Stimulated activated effector memory CD8-positive, alpha-beta T cell treated with anti-CD3 and anti-CD28 coated beads, Interleukin-12 subunit alpha, Interleukin-12 subunit beta, amount 100 ng/mL, for 72 hours (primary cell): ENCODE results near the gene DNER.

Experiments
- ATAC-seq: fragments of 150-1000 bp; cut with Tn5 transposase; 2 replicates; pipeline ENCODE4 v1.10.0; 2021
- DNase-seq, 2 donors: peaks; one replicate each; pipeline ENCODE4 v3.0.0; 2021 to 2022; ENCODE audit warnings: low spot score in 2 of 2
- H3K27ac Mint-ChIP-seq: one replicate; pipeline ENCODE4 v1.8.0; 2022; ENCODE audit warnings: mild to moderate bottlenecking, mixed read lengths
- H3K36me3 Mint-ChIP-seq: one replicate; pipeline ENCODE4 v1.8.0; 2022; ENCODE audit warnings: mild to moderate bottlenecking, mixed read lengths
- H3K4me1 Mint-ChIP-seq: one replicate; pipeline ENCODE4 v1.8.0; 2022; ENCODE audit warnings: mixed read lengths
- H3K4me3 Mint-ChIP-seq: one replicate; pipeline ENCODE4 v1.8.0; 2022; ENCODE audit warnings: mild to moderate bottlenecking, mixed read lengths
- H3K9me3 Mint-ChIP-seq: one replicate; pipeline ENCODE4 v1.8.0; 2022; ENCODE audit warnings: mixed read lengths

DNER gene

GRCh38 chr2:229451852-229452251, 262.5 kb downstream of the DNER start:
- Mint-ChIP-seq H3K27ac (no peak overlapping the region), H3K4me1 (no peaks in the 10 kb centered on the region), H3K9me3 (no peaks in the 10 kb centered on the region), H3K4me3 (no peak overlapping the region), H3K36me3 (no peaks in the 10 kb centered on the region)
- no peak for ATAC-seq
- no peak for DNase-seq

GRCh38 chr2:229447227-229447626, 267.1 kb downstream of the DNER start:
- ATAC-seq (no peak), DNase-seq (no peak)
- Mint-ChIP-seq H3K4me1 (no peaks in the 10 kb centered on the region), H3K36me3 (no peaks in the 10 kb centered on the region), H3K27ac (no peak overlapping the region), H3K9me3 (no peaks in the 10 kb centered on the region), H3K4me3 (no peak overlapping the region)

- Mint-ChIP-seq H3K9me3 (no peaks in the 10 kb centered on the region), H3K4me3 (no peak overlapping the region), H3K36me3 (no peaks in the 10 kb centered on the region), H3K4me1 (no peaks in the 10 kb centered on the region), H3K27ac (no peak overlapping the region)
- ATAC-seq (no peak), DNase-seq (no peak)
These were observed 268.0 kb downstream of the DNER start for GRCh38 chr2:229446350-229446749.

- Mint-ChIP-seq H3K9me3 (peaks cover 4% of the 10 kb centered on the region), H3K36me3 (no peaks in the 10 kb centered on the region), H3K4me3 (no peak overlapping the region), H3K27ac (no peak overlapping the region), H3K4me1 (no peaks in the 10 kb centered on the region)
- ATAC-seq (no peak), DNase-seq (no peak)
These were observed 268.7 kb downstream of the DNER start for GRCh38 chr2:229445501-229446211.

GRCh38 chr2:229445019-229445418, 269.3 kb downstream of the DNER start:
- DNase-seq: no peak
- Mint-ChIP-seq H3K9me3 (peaks cover 4% of the 10 kb centered on the region), H3K36me3 (no peaks in the 10 kb centered on the region), H3K4me1 (no peaks in the 10 kb centered on the region), H3K27ac (no peak overlapping the region), H3K4me3 (no peak overlapping the region)
- no peak for ATAC-seq

- H3K36me3 Mint-ChIP-seq: no peaks in the 10 kb centered on the region
- no peaks in the 10 kb centered on the region for H3K4me1 Mint-ChIP-seq
- ATAC-seq: no peak
- H3K9me3 Mint-ChIP-seq: peaks cover 4% of the 10 kb centered on the region
- no peak overlapping the region for H3K4me3 Mint-ChIP-seq
- H3K27ac Mint-ChIP-seq: no peak overlapping the region
- no peak for DNase-seq
These were observed 270.6 kb downstream of the DNER start for GRCh38 chr2:229443546-229444268.

- no peak overlapping the region for H3K27ac Mint-ChIP-seq
- no peak for ATAC-seq
- no peak overlapping the region for H3K4me3 Mint-ChIP-seq
- no peaks in the 10 kb centered on the region for H3K36me3 Mint-ChIP-seq
- peaks cover 4% of the 10 kb centered on the region for H3K9me3 Mint-ChIP-seq
- no peak for DNase-seq
- H3K4me1 Mint-ChIP-seq: no peaks in the 10 kb centered on the region
These were observed 271.2 kb downstream of the DNER start for GRCh38 chr2:229443141-229443540.

GRCh38 chr2:229438430-229439159, 275.8 kb downstream of the DNER start:
- H3K4me1 Mint-ChIP-seq: no peaks in the 10 kb centered on the region
- DNase-seq: no peak
- no peak overlapping the region for H3K27ac Mint-ChIP-seq

GRCh38 chr2:229437467-229437866, 276.9 kb downstream of the DNER start:
- Mint-ChIP-seq H3K36me3 (no peaks in the 10 kb centered on the region), H3K4me3 (no peak overlapping the region), H3K9me3 (peaks cover 4% of the 10 kb centered on the region), H3K4me1 (no peaks in the 10 kb centered on the region), H3K27ac (no peak overlapping the region)
- DNase-seq: no peak
- ATAC-seq: no peak

More at GRCh38 chr2:229438430-229439159, 275.8 kb downstream of the DNER start:
- Mint-ChIP-seq H3K9me3 (peaks cover 4% of the 10 kb centered on the region), H3K4me3 (no peak overlapping the region), H3K36me3 (no peaks in the 10 kb centered on the region)
- no peak for ATAC-seq

- H3K9me3 Mint-ChIP-seq: no peaks in the 10 kb centered on the region
- ATAC-seq (no peak), DNase-seq (no peak)
- H3K27ac Mint-ChIP-seq: no peak overlapping the region
- no peaks in the 10 kb centered on the region for H3K4me1 Mint-ChIP-seq
- H3K4me3 Mint-ChIP-seq: no peak overlapping the region
- H3K36me3 Mint-ChIP-seq: no peaks in the 10 kb centered on the region
These were observed 280.2 kb downstream of the DNER start for GRCh38 chr2:229434187-229434586.

- no peak for ATAC-seq
- Mint-ChIP-seq H3K4me3 (no peak overlapping the region), H3K36me3 (no peaks in the 10 kb centered on the region), H3K9me3 (peaks cover 4% of the 10 kb centered on the region), H3K4me1 (no peaks in the 10 kb centered on the region), H3K27ac (no peak overlapping the region)
- no peak for DNase-seq
These were observed 281.0 kb downstream of the DNER start for GRCh38 chr2:229433351-229433750.

- H3K9me3 Mint-ChIP-seq: peaks cover 4% of the 10 kb centered on the region
- ATAC-seq: no peak
- no peaks in the 10 kb centered on the region for H3K36me3 Mint-ChIP-seq
- DNase-seq: no peak
- no peaks in the 10 kb centered on the region for H3K4me1 Mint-ChIP-seq
- no peak overlapping the region for H3K27ac Mint-ChIP-seq
- H3K4me3 Mint-ChIP-seq: no peak overlapping the region
These were observed 282.9 kb downstream of the DNER start for GRCh38 chr2:229431327-229431954.

- ATAC-seq: no peak
These were observed 284.8 kb downstream of the DNER start for GRCh38 chr2:229429589-229429988.

GRCh38 chr2:229426464-229426863, 287.9 kb downstream of the DNER start:
- H3K4me1 Mint-ChIP-seq: no peaks in the 10 kb centered on the region
- no peak overlapping the region for H3K4me3 Mint-ChIP-seq
- no peaks in the 10 kb centered on the region for H3K36me3 Mint-ChIP-seq
- no peak for DNase-seq
- ATAC-seq: no peak
- peaks cover 9% of the 10 kb centered on the region for H3K9me3 Mint-ChIP-seq
- H3K27ac Mint-ChIP-seq: no peak overlapping the region

More at GRCh38 chr2:229429589-229429988, 284.8 kb downstream of the DNER start:
- Mint-ChIP-seq H3K4me1 (no peaks in the 10 kb centered on the region), H3K27ac (no peak overlapping the region), H3K4me3 (no peak overlapping the region), H3K36me3 (no peaks in the 10 kb centered on the region), H3K9me3 (peaks cover 4% of the 10 kb centered on the region)
- DNase-seq: no peak

- H3K4me1 Mint-ChIP-seq: no peaks in the 10 kb centered on the region
- no peak overlapping the region for H3K4me3 Mint-ChIP-seq
- no peak overlapping the region for H3K27ac Mint-ChIP-seq
- DNase-seq: no peak
- H3K9me3 Mint-ChIP-seq: peaks cover 9% of the 10 kb centered on the region
- no peaks in the 10 kb centered on the region for H3K36me3 Mint-ChIP-seq
- ATAC-seq: no peak
These were observed 288.8 kb downstream of the DNER start for GRCh38 chr2:229425598-229425997.
